NB4 (cell line): ENCODE data around the gene PAX6.

Source experiments
- CTCF ChIP-seq: IDR thresholded peaks from one replicate; pipeline ENCODE4 v1.5.1; 2012; ENCODE audit warnings: low read depth, low read length
- MAX ChIP-seq: IDR thresholded peaks from 2 replicates; pipeline ENCODE4 v1.6.1; 2011; ENCODE audit warnings: low read depth, low read length
- MYC ChIP-seq: IDR thresholded peaks from 2 replicates; pipeline ENCODE4 v1.6.1; 2011; ENCODE audit warnings: low read depth, low read length
- POLR2A ChIP-seq: IDR thresholded peaks from 2 replicates; pipeline ENCODE4 v1.6.1; 2011; ENCODE audit warnings: mild to moderate bottlenecking; ENCODE audit not compliant: insufficient read length; ENCODE audit errors: extremely low read depth

- TF ChIP-seq CTCF (no peak), POLR2A (no peak), MAX (no peak), MYC (no peak)
These were observed 6.6 kb downstream of the PAX6 start for GRCh38 chr11:31804312-31805036.
